KG1 (cell line): Measurements from ENCODE around the gene REG4.
"Not testable (repeated sequence)": the region's sequence is repeated elsewhere in the genome, so short reads cannot be mapped to it uniquely, and the experiment has no call there.

Experiments used
- DNase-seq: peaks from one replicate; lab custom pipeline; 2025; lab: John Stamatoyannopoulos, UW

Gene REG4

GRCh38 chr1:119811387-119811786, at the start of gene REG4:
Gene REG4 (minus strand): TSS chr1:119811460. CDS start chr1:119808769, 2,691 bp downstream.
- no peak for DNase-seq

GRCh38 chr1:119859647-119860046, 48.4 kb upstream of the REG4 start:
- peak; percentile 22 for DNase-seq

GRCh38 chr1:119858556-119859214, 47.4 kb upstream of the REG4 start:
- not testable (repeated sequence) for DNase-seq

- no peak for DNase-seq
Measured at GRCh38 chr1:119858126-119858525, 46.9 kb upstream of the REG4 start.

GRCh38 chr1:119853155-119853554, 41.9 kb upstream of the REG4 start:
- DNase-seq = no peak

- DNase-seq = not testable (repeated sequence)
Measured at GRCh38 chr1:119844206-119844605, 32.9 kb upstream of the REG4 start.

GRCh38 chr1:119841306-119841705, 30.0 kb upstream of the REG4 start:
- DNase-seq = no peak

GRCh38 chr1:119840745-119841144, 29.5 kb upstream of the REG4 start:
- DNase-seq = no peak

GRCh38 chr1:119838236-119838635, 27.0 kb upstream of the REG4 start:
- DNase-seq = no peak

GRCh38 chr1:119834990-119835389, 23.7 kb upstream of the REG4 start:
- no peak for DNase-seq

- no peak for DNase-seq
Measured at GRCh38 chr1:119831027-119831426, 19.8 kb upstream of the REG4 start.

- no peak for DNase-seq
Measured at GRCh38 chr1:119829625-119830024, 18.4 kb upstream of the REG4 start.

- DNase-seq = not testable (repeated sequence)
Measured at GRCh38 chr1:119829006-119829405, 17.7 kb upstream of the REG4 start.

- DNase-seq = no peak
Measured at GRCh38 chr1:119828266-119828665, 17.0 kb upstream of the REG4 start.

- no peak for DNase-seq
Measured at GRCh38 chr1:119827010-119827409, 15.8 kb upstream of the REG4 start.

- DNase-seq = no peak
Measured at GRCh38 chr1:119822406-119822805, 11.1 kb upstream of the REG4 start.

GRCh38 chr1:119818181-119818580, 6.9 kb upstream of the REG4 start:
- no peak for DNase-seq

- no peak for DNase-seq
Measured at GRCh38 chr1:119816407-119816806, 5.1 kb upstream of the REG4 start.

GRCh38 chr1:119815928-119816327, 4.7 kb upstream of the REG4 start:
- DNase-seq = no peak

- no peak for DNase-seq
Measured at GRCh38 chr1:119815361-119815760, 4.1 kb upstream of the REG4 start.

GRCh38 chr1:119814288-119814687, 3.0 kb upstream of the REG4 start:
- no peak for DNase-seq

GRCh38 chr1:119811985-119812557, 811 bp upstream of the REG4 start:
- no peak for DNase-seq

GRCh38 chr1:119808972-119809550, 2.2 kb downstream of the REG4 start:
- peak; percentile 35 for DNase-seq

GRCh38 chr1:119808491-119808890, 2.8 kb downstream of the REG4 start:
- DNase-seq = no peak
